GM18873 (cell line): Measurements from ENCODE around the gene RARA.
"Not testable (repeated sequence)": the region's sequence is repeated elsewhere in the genome, so short reads cannot be mapped to it uniquely, and the experiment has no call there.

Experiments used
- ATAC-seq: cut with Tn5 transposase; IDR thresholded peaks from one replicate; pipeline ENCODE4 v1.9.1; 2021; ENCODE audit warnings: mild to moderate bottlenecking, moderate library complexity, moderate number of reproducible peaks; ENCODE audit not compliant: unreplicated experiment, low FRiP score

Gene RARA

GRCh38 chr17:40295488-40296436 is 13.2 kb upstream of the RARA start:
- no peak for ATAC-seq

DNA sequence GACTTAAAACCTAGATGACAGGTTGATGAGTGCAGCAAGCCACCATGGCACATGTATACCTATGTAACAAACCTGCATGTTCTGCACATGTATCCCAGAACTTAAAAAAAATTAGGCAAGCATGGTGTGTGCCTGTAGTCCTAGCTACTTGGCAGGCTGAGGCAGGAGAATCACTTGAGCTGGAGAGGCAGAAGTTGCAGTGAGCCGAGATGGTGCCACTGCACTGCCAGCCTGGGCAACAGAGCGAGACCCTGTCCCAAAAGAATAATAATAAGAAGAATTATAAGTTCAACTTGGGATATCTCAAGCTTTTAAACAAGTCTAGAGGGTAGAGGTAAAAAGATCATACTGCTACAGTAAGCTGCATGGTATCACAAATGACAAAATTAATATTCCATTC is 11.5 kb upstream of the RARA start:
- no peak for ATAC-seq

DNA sequence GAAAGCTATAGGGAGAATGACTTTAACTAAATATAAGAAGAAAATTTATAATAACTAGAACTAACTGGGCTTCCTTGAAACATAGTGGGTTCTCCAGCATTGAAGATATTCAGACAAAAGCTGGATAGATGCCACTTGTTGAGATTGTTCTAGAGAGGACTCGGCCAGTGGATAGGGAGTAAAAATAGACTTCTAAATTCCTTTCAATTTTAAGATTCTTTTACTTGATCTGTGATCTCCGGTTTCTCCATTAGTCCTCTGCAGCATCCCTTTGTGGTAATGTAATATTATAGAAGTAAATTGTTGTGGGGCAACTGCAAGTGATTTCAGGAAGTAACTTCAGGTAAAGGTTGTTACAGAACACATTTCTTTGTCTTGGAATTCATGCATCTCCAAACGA is 10.3 kb upstream of the RARA start:
- ATAC-seq: no peak

DNA sequence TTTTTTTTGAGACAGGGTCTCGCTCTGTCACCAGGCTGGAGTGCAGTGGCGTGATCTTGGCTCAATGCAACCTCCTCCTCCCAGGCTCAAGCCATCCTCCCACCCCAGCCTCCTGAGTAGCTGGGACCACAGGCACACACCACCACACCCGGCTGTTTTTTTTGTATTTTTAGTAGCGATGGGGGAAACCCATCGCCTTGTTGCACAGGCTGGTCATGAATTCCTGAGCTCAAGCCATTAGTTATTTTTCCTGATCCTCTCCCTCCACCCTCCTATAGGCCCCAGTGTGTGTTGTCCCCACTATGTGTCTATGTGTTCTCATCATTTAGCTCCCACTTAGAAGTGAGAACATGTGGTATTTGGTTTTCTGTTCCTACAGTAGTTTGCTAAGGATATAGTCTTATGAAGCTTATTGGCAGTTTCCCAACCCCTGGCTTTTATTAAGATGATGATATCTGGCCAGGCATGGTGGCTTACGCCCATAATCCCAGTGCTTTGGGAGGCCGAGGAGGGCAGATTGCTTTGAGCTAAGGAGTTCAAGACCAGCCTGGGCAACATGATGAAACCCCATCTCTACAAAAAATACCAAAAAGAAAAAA is 9.7 kb upstream of the RARA start:
- not testable (repeated sequence) for ATAC-seq

GRCh38 chr17:40301315-40301714 is 7.7 kb upstream of the RARA start:
- no peak for ATAC-seq

- no peak for ATAC-seq
These were observed 5.8 kb upstream of the RARA start for GRCh38 chr17:40303009-40303657.

DNA sequence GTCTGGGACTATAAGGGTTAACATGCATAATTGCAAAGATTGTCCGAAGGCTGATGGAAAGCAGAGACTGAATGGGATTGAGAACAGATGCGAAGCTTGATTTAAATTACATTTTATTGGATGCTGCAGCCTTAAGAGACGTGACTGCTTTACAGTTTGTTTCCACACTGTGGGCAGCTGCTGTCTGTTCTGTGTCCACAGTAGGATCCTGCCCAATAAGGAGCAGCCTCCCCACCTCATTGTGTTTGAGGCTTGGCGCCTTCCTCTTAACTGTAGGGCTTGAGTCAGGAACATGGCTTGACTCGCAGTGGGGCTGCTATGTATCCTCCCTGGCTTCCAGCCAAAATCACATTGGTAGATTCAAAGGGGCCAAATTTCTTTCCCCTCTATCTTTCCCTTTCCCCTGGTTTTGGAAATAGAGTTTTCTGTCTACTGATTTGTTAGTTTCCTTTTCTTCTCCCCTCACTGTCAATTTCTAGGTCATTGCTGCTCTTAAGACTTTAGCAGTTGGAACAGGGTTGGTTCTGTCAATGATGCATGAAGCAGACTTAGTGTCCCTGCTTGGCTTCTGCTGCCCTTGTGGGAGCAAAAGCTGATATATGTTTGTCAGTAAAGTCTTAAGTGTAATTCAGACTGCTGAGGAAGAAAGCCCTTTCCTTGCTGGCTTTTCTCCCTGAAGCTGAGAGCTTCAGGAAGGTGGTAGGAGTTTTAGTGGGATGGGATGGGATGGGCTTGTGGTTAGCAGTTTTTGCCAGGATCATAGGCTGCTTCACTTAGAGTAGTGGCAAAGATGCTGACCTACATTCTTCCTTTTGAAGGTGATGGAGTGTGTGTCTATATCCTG is 5.0 kb upstream of the RARA start:
- ATAC-seq: no peak

- ATAC-seq: not testable (repeated sequence)
These were observed 4.5 kb upstream of the RARA start for GRCh38 chr17:40304552-40304863.

DNA sequence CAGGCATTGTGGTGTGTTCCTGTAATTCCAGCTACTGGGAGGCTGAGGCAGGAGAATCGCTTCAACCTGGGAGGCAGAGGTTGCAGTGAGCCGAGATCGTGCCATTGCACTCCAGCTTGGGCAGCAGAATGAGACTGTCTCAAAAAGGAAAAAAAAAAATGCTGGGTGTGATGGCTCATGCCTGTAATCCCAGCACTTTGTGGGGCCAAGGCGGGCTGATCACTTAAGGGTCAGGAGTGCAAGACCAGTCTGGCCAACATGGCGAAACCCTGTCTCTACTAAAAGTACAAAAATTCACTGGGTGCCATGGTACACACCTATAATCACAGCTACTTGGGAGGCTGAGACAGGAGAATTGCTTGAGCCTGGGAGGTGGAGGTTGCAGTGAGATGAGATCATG is 4.1 kb upstream of the RARA start:
- ATAC-seq: not testable (repeated sequence)

GRCh38 chr17:40306395-40306794 is 2.6 kb upstream of the RARA start:
- no peak for ATAC-seq

DNA sequence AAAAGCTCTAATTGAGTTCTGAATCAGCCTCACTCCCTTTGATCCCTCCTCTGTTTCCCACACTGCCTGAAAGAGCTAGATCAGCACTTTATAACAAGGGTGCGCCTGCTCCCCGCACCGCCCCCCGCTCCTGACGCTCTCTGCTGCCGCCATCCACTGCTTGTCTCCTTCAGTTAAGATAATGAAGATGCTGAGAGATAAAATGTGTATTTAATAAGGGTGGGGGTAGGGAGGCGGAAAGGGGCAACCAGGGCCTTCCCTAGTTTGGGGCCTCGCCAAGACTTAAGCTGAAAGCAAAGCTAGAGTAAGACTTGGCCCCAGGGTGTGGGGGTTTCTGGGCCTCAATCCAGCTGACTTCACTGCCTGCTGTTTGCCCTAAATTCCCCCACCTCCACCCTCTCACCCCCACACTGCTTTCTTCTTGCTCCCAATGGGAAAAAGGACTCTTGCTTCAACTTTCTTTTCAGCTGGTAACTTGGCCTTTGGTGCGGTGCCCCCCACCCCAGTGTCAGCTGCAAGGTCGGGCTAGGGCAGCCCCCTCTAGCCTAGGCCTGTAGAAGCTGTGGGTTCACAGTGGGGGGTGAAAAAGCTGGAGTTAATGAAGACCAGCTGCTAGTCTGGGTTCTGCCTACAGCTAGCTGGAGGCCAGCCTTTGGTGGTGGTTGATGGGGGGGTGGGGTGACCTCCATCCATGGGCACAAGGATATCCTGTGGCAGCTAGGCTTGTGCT is 1.8 kb upstream of the RARA start:
- no peak for ATAC-seq

- no peak for ATAC-seq
These were observed 1.2 kb upstream of the RARA start for GRCh38 chr17:40307740-40308239.

DNA sequence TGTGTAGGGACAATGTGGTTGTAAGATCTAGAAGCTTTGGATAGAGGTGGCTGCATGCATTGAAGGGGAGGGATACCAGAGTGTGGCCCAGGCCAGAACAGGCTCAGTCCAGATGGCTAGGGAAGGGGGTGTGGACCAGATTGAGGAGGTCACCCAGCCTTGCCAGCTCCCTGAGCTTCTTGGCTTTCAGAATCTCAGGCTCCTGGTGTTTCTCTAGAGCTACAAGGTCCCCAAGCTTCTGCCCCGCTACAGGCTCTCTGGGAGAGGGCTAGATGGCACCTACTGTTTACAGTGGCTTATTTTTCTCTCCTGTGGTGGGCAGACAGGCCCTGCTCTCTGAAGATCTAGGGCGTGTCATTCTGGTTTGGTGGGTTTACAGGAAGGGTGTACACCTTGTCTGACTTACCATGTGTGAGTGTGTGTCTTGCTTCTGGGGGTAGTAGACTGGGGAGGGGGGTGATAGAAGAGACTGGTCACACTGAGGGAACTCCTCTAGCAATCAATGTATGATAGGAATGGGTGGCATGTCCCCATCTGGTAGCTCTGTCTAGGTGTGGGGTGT is 1.1 kb downstream of the RARA start:
- ATAC-seq: no peak

GRCh38 chr17:40310882-40311391 is 2.0 kb downstream of the RARA start:
- ATAC-seq: no peak

DNA sequence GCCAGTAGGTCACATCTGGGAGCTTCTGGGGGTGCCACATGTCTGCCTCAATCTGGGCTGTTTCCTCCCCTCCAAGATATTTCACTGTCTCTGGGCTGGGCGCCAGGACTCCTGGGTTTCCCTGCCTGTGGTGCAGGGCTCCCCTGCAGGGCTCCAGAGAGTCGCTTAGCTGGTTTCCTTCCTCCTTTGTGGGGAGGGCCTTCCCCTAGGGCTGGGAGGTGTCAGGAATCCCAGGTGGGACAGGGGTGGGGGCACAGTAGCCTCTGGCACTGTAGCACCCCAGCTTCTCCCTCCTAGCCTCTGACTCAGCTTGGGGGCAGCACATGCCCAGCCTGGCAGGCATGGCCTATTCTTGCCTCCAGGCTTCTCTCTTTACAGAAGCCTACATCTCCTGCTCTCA is 2.6 kb downstream of the RARA start:
- no peak for ATAC-seq

GRCh38 chr17:40312131-40312731 is 3.3 kb downstream of the RARA start:
- ATAC-seq: no peak

- no peak for ATAC-seq
These were observed 4.1 kb downstream of the RARA start for GRCh38 chr17:40312893-40313667.
